ENCODE results near the gene TIFAB. TPM values are rescaled to one million over a fixed set of nuclear protein-coding genes. Genes with fewer than 3 reads are reported as not detected.

TIFAB gene
- polyA plus RNA-seq (0.10 TPM in 1 of 2 replicates, not detected in the other), polyA minus RNA-seq (not detected in 2 replicates)

- Histone ChIP-seq H4K20me1 (ENCODE audit: insufficient read depth) (no peaks in the 10 kb centered on the region), H3F3A (ENCODE audit: insufficient read depth, low read length, poor library complexity, severe bottlenecking) (no peaks in the 10 kb centered on the region), H2AFZ (ENCODE audit: low read depth, low read length) (no peak within 1 kb of the TSS), H3K9me3 (ENCODE audit: low read length) (no peaks in the 10 kb centered on the region), H3K36me3 (ENCODE audit: insufficient read depth, low read length) (no peaks in the 10 kb centered on the region), H3K27me3 (ENCODE audit: insufficient read depth, low read depth, low read length) (no peaks in the 10 kb centered on the region), H3K4me2 (ENCODE audit: low read length) (no peak within 1 kb of the TSS), H3K4me3 (ENCODE audit: low read length) (no peak within 1 kb of the TSS), H3K9me2 (ENCODE audit: insufficient read depth, low read length) (no peaks in the 10 kb centered on the region), H3K79me2 (replicated peaks; ENCODE audit: insufficient read depth, low read length) (no peaks in the 10 kb centered on the region), H3K9ac (ENCODE audit: low read length) (no peak within 1 kb of the TSS), H3K27ac (ENCODE audit: low read length) (no peak within 1 kb of the TSS)
- no peak for TF ChIP-seq EP300 (conservative IDR thresholded peaks at IDR 0.05; ENCODE audit: poor library complexity, severe bottlenecking)
- no peak for TF ChIP-seq SMC3 (conservative IDR thresholded peaks at IDR 0.05; ENCODE audit: poor library complexity)
- no peak for TF ChIP-seq EZH2 (IDR thresholded peaks at IDR 0.05; ENCODE audit: borderline replicate concordance, insufficient read depth, low read length, poor library complexity, severe bottlenecking)
- no peak for TF ChIP-seq TAF1 (IDR thresholded peaks at IDR 0.05; ENCODE audit: low read depth)
- TF ChIP-seq POLR2AphosphoS5 (IDR thresholded peaks at IDR 0.05) = no peak
- no peak for TF ChIP-seq REST (IDR thresholded peaks at IDR 0.05; ENCODE audit: borderline replicate concordance)
Measured at GRCh38 chr5:135452321-135453030, at the start of gene TIFAB. Gene TIFAB (minus strand): TSS chr5:135452351. CDS start chr5:135449939, 2,412 bp downstream.

- TF ChIP-seq SMC3 (conservative IDR thresholded peaks at IDR 0.05; ENCODE audit: poor library complexity) (no peak), RAD21 (conservative IDR thresholded peaks at IDR 0.05) (no peak), CTCF (IDR thresholded peaks at IDR 0.05; ENCODE audit: poor library complexity, severe bottlenecking) (no peak), EP300 (conservative IDR thresholded peaks at IDR 0.05; ENCODE audit: poor library complexity, severe bottlenecking) (no peak), POLR2AphosphoS5 (IDR thresholded peaks at IDR 0.05) (no peak), EZH2 (IDR thresholded peaks at IDR 0.05; ENCODE audit: borderline replicate concordance, insufficient read depth, low read length, poor library complexity, severe bottlenecking) (no peak), MXI1 (conservative IDR thresholded peaks at IDR 0.05; ENCODE audit: poor library complexity, severe bottlenecking) (no peak), TAF1 (IDR thresholded peaks at IDR 0.05; ENCODE audit: low read depth) (no peak), REST (IDR thresholded peaks at IDR 0.05; ENCODE audit: borderline replicate concordance) (no peak)
- Histone ChIP-seq H3K4me2 (ENCODE audit: low read length) (no peak overlapping the region), H2AFZ (ENCODE audit: low read depth, low read length) (no peak overlapping the region), H3K27me3 (ENCODE audit: insufficient read depth, low read depth, low read length) (peaks cover 6% of the 10 kb centered on the region), H3K27ac (ENCODE audit: low read length) (no peak overlapping the region), H3K79me2 (replicated peaks; ENCODE audit: insufficient read depth, low read length) (no peaks in the 10 kb centered on the region), H3K9me2 (ENCODE audit: insufficient read depth, low read length) (no peaks in the 10 kb centered on the region), H3K9me3 (ENCODE audit: low read length) (no peaks in the 10 kb centered on the region), H3K9ac (ENCODE audit: low read length) (no peak overlapping the region), H3F3A (ENCODE audit: insufficient read depth, low read length, poor library complexity, severe bottlenecking) (no peaks in the 10 kb centered on the region), H3K36me3 (ENCODE audit: insufficient read depth, low read length) (no peaks in the 10 kb centered on the region), H4K20me1 (ENCODE audit: insufficient read depth) (no peaks in the 10 kb centered on the region), H3K4me3 (ENCODE audit: low read length) (no peak overlapping the region)
Measured at GRCh38 chr5:135498637-135498995, 46.5 kb upstream of the TIFAB start.

Measured in neural cell (in vitro differentiated cells).